Measurements from ENCODE around the gene NAB1.

DNA sequence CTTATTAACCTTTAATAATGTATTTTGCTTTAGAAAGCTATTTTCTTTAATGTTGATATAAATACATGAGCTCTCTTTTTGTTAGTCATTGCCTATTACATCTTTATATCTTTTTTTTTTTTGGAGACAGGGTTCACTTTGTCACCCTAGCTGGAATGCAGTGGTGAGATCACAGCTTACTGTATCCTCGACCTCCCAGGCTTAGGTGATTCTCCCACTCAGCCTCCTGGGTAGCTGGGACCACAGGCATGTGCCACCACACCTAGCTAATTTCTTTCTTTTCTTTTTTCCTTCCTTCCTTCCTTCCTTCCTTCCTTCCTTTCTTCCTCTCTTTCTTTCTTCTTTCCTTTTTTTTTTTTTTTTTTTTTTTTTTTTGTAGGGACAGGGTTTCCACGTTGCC lies 15.4 kb downstream of the NAB1 start:
- TF ChIP-seq, protein P1, sequence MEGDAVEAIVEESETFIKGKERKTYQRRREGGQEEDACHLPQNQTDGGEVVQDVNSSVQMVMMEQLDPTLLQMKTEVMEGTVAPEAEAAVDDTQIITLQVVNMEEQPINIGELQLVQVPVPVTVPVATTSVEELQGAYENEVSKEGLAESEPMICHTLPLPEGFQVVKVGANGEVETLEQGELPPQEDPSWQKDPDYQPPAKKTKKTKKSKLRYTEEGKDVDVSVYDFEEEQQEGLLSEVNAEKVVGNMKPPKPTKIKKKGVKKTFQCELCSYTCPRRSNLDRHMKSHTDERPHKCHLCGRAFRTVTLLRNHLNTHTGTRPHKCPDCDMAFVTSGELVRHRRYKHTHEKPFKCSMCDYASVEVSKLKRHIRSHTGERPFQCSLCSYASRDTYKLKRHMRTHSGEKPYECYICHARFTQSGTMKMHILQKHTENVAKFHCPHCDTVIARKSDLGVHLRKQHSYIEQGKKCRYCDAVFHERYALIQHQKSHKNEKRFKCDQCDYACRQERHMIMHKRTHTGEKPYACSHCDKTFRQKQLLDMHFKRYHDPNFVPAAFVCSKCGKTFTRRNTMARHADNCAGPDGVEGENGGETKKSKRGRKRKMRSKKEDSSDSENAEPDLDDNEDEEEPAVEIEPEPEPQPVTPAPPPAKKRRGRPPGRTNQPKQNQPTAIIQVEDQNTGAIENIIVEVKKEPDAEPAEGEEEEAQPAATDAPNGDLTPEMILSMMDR (conservative IDR thresholded peaks at IDR 0.05; ENCODE audit: low read depth, low read length), result no peak
- TF ChIP-seq EZH2 (IDR thresholded peaks at IDR 0.05; ENCODE audit: borderline replicate concordance, low read depth, low read length, poor library complexity, severe bottlenecking), result no peak
